Measurements from ENCODE around the gene ZNF32. TPM values are rescaled to one million over a fixed set of nuclear protein-coding genes. Genes with fewer than 3 reads are reported as not detected.

Gene ZNF32
- total and polyA plus RNA-seq, 4 donors, result 22.0 to 68.6 (median 47.5) TPM

DNA sequence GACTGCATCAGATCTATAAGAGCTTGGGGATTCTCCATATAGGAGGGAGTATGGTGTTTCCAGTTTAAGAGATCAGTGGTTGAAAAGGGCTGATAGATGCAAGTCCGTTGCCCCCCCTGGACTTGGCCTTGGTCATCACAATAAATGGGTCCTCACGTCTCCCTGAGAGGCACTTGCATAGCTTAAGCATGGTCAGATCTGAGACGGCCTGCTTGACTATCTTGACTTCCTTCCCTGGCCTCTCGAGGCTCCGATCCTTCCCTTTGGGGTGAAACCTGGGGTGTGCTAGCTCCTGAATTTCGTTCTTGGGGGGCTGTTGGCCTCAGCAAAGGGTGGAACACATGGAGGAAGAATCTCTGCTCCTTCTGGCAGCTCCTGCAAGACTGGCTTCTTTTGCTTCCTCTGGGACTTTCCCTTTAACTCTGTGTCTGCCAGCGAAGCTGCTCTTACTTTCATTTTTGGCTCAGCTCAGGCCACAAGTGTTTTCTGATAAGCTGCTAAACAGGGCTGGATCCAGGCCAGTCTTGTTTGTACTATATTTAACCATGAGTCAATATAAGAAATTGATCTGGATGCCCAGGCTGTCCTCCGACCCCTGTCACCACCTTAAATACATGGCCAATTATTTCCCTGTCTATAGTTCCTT is 53.6 kb downstream of the ZNF32 start:
- Histone ChIP-seq H3K36me3 (ENCODE audit: control insufficient read depth in 1 of 2, insufficient read depth in 2 of 2, low read length in 1 of 2) (no peaks in the 10 kb centered on the region), H3K27ac (ENCODE audit: low read depth in 1 of 2, low read length in 2 of 2) (no peak overlapping the region), H3K4me3 (ENCODE audit: low read length in 2 of 2) (no peak overlapping the region), H3K9me3 (ENCODE audit: control insufficient read depth, low read length) (peaks cover 2% of the 10 kb centered on the region), H3K27me3 (ENCODE audit: control insufficient read depth in 1 of 2, insufficient read depth in 2 of 2, low read length in 1 of 2) (no peaks in the 10 kb centered on the region), H3K4me1 (ENCODE audit: control insufficient read depth in 1 of 2, insufficient read depth in 2 of 2, low read length in 2 of 2) (no peaks in the 10 kb centered on the region)
- no peak for ATAC-seq (ENCODE audit: low FRiP score)
- intact Hi-C loops (cut with DNase I), result no loop called here
- DNase-seq, result no peak
- WGBS, 2 donors, result 43% methylated on average over 8 of the region's 8 CpGs

Other genes with a start within 250 kb of the ZNF32 start
- 100 to 1,000 TPM; 103 to 114 TPM for gene HNRNPF, start 239.7 kb downstream of the ZNF32 start, total RNA-seq
- gene HNRNPF, start 239.7 kb downstream of the ZNF32 start, polyA plus RNA-seq, result 10 to 100 TPM; 54.3 to 63.2 TPM
- 1 to 10 TPM; 5.2 to 7.1 TPM for gene ZNF487, start 211.8 kb downstream of the ZNF32 start, total RNA-seq
- 1 to 10 TPM; 8.8 to 9.4 TPM for gene ZNF487, start 211.8 kb downstream of the ZNF32 start, polyA plus RNA-seq
- gene ZNF239, start 74.3 kb downstream of the ZNF32 start, total RNA-seq, result 1 to 10 TPM; 3.3 to 3.4 TPM
- 1 to 10 TPM in 1 of 2 donors, under 1 TPM in 1; 0.50 to 3.3 TPM for gene ZNF239, start 74.3 kb downstream of the ZNF32 start, polyA plus RNA-seq
- gene ZNF485, start 42.4 kb downstream of the ZNF32 start, total RNA-seq, result 1 to 10 TPM; 2.1 to 4.5 TPM
- 1 to 10 TPM in 1 of 2 donors, under 1 TPM in 1; 0.88 to 1.2 TPM for gene ZNF485, start 42.4 kb downstream of the ZNF32 start, polyA plus RNA-seq